HL-60 (cell line): ENCODE data around the gene LY86.

Experiments
- POLR2AphosphoS5 ChIP-seq: IDR thresholded peaks from 2 replicates; pipeline ENCODE4 v1.6.1; 2012; ENCODE audit warnings: low read depth
- SPI1 ChIP-seq: IDR thresholded peaks from 2 replicates; pipeline ENCODE4 v1.6.1; 2012; ENCODE audit warnings: low read depth, mild to moderate bottlenecking, borderline replicate concordance
- TF ChIP-seq, protein P1 (sequence below): IDR thresholded peaks from one replicate; pipeline ENCODE4 v1.5.1; 2011; ENCODE audit warnings: low read length, control low read depth, inconsistent platforms; ENCODE audit not compliant: insufficient read depth

GRCh38 chr6:6580225-6580856 is 8.2 kb upstream of the LY86 start:
- no peak for TF ChIP-seq POLR2AphosphoS5
- TF ChIP-seq, protein P1, sequence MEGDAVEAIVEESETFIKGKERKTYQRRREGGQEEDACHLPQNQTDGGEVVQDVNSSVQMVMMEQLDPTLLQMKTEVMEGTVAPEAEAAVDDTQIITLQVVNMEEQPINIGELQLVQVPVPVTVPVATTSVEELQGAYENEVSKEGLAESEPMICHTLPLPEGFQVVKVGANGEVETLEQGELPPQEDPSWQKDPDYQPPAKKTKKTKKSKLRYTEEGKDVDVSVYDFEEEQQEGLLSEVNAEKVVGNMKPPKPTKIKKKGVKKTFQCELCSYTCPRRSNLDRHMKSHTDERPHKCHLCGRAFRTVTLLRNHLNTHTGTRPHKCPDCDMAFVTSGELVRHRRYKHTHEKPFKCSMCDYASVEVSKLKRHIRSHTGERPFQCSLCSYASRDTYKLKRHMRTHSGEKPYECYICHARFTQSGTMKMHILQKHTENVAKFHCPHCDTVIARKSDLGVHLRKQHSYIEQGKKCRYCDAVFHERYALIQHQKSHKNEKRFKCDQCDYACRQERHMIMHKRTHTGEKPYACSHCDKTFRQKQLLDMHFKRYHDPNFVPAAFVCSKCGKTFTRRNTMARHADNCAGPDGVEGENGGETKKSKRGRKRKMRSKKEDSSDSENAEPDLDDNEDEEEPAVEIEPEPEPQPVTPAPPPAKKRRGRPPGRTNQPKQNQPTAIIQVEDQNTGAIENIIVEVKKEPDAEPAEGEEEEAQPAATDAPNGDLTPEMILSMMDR: no peak
- no peak for TF ChIP-seq SPI1
